Measurements from ENCODE around the gene KIF26B.

DNA sequence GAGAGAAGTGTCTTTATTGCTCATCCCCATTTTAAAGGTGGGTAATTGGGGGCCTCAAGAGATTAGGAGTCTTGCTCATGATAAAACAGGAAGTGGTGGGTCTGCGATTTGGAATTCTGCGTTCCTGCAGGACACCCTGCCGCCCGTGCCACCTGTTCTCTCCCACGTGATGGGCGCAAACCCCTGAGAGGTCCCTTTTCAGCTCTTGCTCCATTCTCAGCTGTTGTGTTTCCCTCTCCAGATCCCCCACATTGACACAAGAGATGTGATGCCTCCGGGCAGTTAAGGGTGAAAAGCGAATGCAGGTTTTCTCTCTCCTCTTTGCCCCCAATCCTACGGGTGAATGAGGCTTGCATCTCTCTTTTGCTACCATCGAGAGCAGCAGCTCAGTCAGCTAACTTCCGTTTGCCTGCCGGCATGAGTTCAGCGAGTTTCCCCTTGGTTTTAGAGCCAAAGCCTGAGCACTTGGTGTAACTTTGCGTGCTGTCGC, 57.5 kb downstream of the KIF26B start:
- TF ChIP-seq, protein P1, sequence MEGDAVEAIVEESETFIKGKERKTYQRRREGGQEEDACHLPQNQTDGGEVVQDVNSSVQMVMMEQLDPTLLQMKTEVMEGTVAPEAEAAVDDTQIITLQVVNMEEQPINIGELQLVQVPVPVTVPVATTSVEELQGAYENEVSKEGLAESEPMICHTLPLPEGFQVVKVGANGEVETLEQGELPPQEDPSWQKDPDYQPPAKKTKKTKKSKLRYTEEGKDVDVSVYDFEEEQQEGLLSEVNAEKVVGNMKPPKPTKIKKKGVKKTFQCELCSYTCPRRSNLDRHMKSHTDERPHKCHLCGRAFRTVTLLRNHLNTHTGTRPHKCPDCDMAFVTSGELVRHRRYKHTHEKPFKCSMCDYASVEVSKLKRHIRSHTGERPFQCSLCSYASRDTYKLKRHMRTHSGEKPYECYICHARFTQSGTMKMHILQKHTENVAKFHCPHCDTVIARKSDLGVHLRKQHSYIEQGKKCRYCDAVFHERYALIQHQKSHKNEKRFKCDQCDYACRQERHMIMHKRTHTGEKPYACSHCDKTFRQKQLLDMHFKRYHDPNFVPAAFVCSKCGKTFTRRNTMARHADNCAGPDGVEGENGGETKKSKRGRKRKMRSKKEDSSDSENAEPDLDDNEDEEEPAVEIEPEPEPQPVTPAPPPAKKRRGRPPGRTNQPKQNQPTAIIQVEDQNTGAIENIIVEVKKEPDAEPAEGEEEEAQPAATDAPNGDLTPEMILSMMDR (optimal IDR thresholded peaks at IDR 0.05 in 1 of 3, IDR thresholded peaks at IDR 0.05 in 1 of 3, conservative IDR thresholded peaks at IDR 0.05 in 1 of 3; ENCODE audit: extremely low read depth in 1 of 3, insufficient read depth in 2 of 3, low read length in 3 of 3): no peak
- no peak for TF ChIP-seq EZH2 (IDR thresholded peaks at IDR 0.05; ENCODE audit: low read length)
